NOMO-1 treated with DMSO at 0.1 percent for 48 hours (cell line): ENCODE measurements around the gene OCSTAMP.

Source experiments
- DNase-seq: peaks from one replicate; lab custom pipeline; 2025; ENCODE audit not compliant: unreplicated experiment; lab: John Stamatoyannopoulos, UW

OCSTAMP gene

GRCh38 chr20:46554828-46555227 lies 4.4 kb upstream of the OCSTAMP start:
- no peak for DNase-seq

GRCh38 chr20:46553926-46554325 lies 3.5 kb upstream of the OCSTAMP start:
- no peak for DNase-seq

- DNase-seq, result peak; percentile 89
Measured at GRCh38 chr20:46552460-46553420, 2.3 kb upstream of the OCSTAMP start.

- peak; percentile 25 for DNase-seq
Measured at GRCh38 chr20:46551522-46552381, 1.3 kb upstream of the OCSTAMP start.

- DNase-seq, result no peak
Measured at GRCh38 chr20:46549188-46549972, 1.1 kb downstream of the OCSTAMP start.

GRCh38 chr20:46548688-46549087 lies 1.8 kb downstream of the OCSTAMP start:
- no peak for DNase-seq

GRCh38 chr20:46547995-46548394 lies 2.5 kb downstream of the OCSTAMP start:
- DNase-seq, result no peak

GRCh38 chr20:46546936-46547335 lies 3.5 kb downstream of the OCSTAMP start:
- DNase-seq, result no peak

- DNase-seq, result no peak
Measured at GRCh38 chr20:46546298-46546697, 4.2 kb downstream of the OCSTAMP start.

GRCh38 chr20:46545827-46546138 lies 4.7 kb downstream of the OCSTAMP start:
- no peak for DNase-seq

- DNase-seq, result peak; percentile 99
Measured at GRCh38 chr20:46545077-46545826, 5.2 kb downstream of the OCSTAMP start.

- peak; percentile 47 for DNase-seq
Measured at GRCh38 chr20:46544576-46544975, 5.9 kb downstream of the OCSTAMP start.

GRCh38 chr20:46543959-46544358 lies 6.5 kb downstream of the OCSTAMP start:
- DNase-seq, result no peak

- DNase-seq, result no peak
Measured at GRCh38 chr20:46543033-46543432, 7.4 kb downstream of the OCSTAMP start.

- DNase-seq, result no peak
Measured at GRCh38 chr20:46541229-46541935, 9.1 kb downstream of the OCSTAMP start.

- no peak for DNase-seq
Measured at GRCh38 chr20:46539113-46539512, 11.3 kb downstream of the OCSTAMP start.

GRCh38 chr20:46530640-46531039 lies 19.8 kb downstream of the OCSTAMP start:
- DNase-seq, result no peak

GRCh38 chr20:46523696-46524328 lies 26.6 kb downstream of the OCSTAMP start:
- peak; percentile 45 for DNase-seq

GRCh38 chr20:46523108-46523507 lies 27.3 kb downstream of the OCSTAMP start:
- no peak for DNase-seq
